WI38 (cell line): ENCODE results near the gene BICRA.
"Not testable (repeated sequence)": the region's sequence is repeated elsewhere in the genome, so short reads cannot be mapped to it uniquely, and the experiment has no call there.

Experiments used
- H3K4me3 ChIP-seq: 2 replicates; pipeline ENCODE4 v1.5.1; 2011; ENCODE audit warnings: low read depth, mild to moderate bottlenecking, control low read depth, low read length
- TF ChIP-seq, protein P1 (sequence below): IDR thresholded peaks from 2 replicates; pipeline ENCODE4 v1.5.1; 2012; ENCODE audit warnings: low read depth, mild to moderate bottlenecking, control low read depth, low read length

Gene BICRA

DNA sequence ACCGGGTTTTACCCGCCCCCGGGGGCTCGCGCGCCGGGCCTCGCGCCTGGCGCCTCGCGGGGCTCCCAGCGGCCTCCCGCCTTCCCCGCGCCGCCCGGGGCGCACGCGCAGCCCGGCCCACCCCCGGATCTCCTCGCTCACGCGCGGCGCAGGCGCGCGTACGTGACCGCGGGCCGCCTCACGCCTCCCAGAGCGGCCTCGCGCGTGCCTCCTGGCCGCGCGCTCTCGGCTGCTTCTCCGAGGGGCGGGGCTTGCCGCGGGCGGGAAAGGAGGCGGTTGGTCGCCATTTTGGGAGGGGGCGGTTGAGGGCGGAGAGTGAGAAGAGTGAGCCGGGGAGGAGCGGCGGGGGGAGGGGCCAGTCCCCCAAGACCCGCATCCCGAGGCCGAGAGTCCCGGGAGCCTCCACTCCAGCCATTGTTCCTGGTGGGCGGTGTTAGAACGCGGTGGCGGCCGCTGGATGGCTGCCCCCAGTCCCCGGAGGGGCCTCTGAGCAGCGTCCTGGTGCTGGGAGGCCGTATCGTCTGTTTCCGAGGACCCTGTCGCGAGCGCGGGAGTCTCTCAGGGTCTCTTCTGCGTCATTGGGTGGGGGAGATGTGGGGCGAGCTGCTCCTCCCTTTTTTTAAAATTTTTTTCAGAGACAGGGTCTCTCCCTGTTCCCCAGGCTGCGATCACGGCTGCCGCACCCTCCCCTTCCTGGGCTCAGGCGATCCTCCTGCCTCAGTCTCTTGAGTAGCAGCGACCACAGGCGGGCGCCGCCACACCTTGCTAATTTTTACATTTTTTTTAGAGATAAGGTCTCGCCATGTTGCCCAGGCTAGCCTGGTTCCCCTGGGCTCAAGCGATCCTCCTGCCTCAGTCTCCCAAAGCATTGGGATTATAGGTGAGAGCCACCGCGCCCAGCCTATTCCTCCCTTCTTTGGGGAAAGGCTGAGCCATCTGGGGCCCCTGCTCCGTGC, 35.6 kb upstream of the BICRA start, which contains the start of gene ZNF541:
TSS of gene ZNF541 (minus strand) at position 78 of the 956 bp plus-strand sequence. CDS start 17,292 bp downstream, outside the sequence.
- H3K4me3 ChIP-seq = no peak within 1 kb of the TSS
- TF ChIP-seq, protein P1, sequence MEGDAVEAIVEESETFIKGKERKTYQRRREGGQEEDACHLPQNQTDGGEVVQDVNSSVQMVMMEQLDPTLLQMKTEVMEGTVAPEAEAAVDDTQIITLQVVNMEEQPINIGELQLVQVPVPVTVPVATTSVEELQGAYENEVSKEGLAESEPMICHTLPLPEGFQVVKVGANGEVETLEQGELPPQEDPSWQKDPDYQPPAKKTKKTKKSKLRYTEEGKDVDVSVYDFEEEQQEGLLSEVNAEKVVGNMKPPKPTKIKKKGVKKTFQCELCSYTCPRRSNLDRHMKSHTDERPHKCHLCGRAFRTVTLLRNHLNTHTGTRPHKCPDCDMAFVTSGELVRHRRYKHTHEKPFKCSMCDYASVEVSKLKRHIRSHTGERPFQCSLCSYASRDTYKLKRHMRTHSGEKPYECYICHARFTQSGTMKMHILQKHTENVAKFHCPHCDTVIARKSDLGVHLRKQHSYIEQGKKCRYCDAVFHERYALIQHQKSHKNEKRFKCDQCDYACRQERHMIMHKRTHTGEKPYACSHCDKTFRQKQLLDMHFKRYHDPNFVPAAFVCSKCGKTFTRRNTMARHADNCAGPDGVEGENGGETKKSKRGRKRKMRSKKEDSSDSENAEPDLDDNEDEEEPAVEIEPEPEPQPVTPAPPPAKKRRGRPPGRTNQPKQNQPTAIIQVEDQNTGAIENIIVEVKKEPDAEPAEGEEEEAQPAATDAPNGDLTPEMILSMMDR = no peak

DNA sequence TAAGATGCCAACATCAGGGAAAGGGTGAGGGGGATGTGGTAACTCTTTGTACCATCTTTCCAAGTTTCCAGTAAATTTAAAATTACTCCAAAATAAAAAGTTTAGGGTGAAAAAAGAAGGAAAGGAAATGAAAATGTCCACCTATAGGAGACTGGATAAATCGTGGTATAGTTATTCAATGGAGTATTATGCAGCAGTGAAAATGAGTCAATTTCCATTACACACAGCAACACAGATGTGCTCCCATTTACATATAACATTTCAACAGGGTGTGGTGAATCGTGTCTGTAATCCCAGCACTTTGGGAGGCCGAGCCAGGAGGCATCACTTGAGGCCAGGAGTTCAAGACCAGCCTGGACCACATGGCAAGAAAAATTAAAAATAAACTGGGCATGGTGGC, 28.5 kb upstream of the BICRA start:
- no peak overlapping the region for H3K4me3 ChIP-seq
- TF ChIP-seq, protein P1 = no peak

DNA sequence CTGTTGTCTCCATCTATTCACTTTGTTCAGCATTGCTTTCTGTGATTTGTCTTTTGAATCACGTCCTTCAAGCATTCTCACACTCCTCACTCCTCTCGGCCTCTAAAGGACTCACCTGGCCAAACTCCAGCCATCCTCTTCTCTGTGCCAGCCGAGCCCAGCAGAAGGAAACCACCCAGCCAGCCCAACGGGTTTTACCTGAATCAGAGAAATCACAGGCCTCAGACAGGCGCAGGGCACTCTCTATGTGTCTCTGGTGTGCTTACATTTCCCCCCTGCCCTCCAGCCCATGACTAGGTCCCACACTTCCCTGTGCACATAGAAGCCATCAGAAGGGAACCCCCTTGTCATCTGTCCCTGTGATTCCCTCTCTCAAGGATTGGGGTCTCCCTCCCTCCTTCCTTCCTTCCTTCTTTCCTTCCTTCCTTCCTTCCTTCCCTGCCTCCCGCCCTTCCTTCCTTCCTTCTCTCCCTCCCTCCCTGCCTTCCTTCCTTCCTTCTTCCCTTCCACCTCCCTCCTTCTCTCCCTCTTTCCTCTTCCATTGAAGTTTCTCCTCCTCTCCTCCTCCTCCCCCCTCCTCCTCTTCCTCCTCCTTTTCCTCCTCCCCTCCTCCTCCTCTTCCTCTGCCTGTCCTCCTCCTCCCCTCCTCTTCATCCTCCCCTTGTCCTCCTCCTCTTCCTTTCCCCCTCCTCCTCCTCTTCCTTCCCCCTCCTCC, 27.2 kb upstream of the BICRA start:
- TF ChIP-seq, protein P1 = no peak
- H3K4me3 ChIP-seq = peak overlapping the region; percentile 27

DNA sequence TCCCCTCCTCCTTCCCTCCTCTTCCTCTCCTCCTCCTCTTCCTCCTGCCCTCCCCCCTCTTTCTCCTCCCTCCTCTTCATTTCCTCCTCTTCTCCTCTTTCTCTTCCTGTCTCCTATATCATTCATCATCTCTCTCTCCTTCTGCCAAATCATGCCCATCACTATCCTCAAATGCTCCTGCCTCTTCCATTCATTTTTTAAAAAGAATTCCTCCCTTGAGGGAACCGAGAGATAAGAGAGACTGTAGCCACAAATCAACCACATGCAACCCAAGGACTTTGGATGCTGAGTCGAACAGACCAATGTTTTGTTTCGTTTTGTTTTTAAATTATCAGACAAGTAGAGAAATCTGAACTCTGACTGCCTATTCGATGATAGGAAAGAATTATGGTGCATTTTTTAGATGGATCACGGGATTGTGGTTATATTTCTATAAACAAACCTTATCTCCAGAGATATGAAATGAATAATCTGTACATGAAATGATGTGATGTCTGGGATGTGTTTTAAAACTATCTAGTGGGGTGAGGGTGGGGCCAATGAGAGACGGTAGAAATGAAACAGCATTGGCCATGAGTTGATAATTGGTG, 26.5 kb upstream of the BICRA start:
- H3K4me3 ChIP-seq = peak overlapping the region; percentile 27
- TF ChIP-seq, protein P1 = no peak

DNA sequence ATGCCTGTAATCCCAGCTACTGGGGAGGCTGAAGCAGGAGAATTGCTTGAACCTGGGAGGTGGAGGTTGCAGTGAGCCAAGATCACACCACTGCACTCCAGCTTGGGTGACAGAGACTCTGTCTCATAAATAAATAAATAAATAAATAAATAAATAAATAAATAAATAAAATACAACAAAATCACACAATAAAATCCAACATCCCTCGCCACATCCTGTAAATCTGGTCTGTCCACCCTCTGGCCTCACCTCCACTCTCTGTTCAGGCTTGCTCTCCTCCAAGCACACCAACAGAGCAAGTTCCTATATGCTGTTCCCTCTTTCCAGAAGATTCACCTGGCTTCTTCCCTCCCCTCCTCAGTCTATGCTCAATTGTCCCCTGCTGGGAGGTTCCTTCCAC, 25.8 kb upstream of the BICRA start:
- H3K4me3 ChIP-seq = not testable (repeated sequence)

DNA sequence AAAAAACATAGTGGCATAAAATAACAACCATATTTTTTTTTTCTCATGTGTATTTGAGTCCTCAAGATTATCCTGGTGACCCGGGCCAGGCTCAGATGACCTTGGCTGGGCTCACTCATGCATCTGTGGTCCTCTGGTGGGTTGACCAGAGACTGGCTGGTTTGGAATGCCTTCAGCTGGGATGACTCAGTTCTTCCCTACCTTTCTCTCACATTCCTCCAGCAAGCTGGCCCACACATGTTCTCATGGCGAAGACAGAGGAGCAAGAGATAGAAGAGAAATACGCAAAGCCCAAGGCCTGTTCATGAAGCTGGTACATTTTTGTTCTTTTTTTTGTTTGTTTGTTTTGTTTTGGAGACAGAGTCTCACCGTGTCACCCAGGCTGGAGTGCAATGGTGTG, 21.6 kb upstream of the BICRA start:
- no peak overlapping the region for H3K4me3 ChIP-seq
- TF ChIP-seq, protein P1 = no peak

DNA sequence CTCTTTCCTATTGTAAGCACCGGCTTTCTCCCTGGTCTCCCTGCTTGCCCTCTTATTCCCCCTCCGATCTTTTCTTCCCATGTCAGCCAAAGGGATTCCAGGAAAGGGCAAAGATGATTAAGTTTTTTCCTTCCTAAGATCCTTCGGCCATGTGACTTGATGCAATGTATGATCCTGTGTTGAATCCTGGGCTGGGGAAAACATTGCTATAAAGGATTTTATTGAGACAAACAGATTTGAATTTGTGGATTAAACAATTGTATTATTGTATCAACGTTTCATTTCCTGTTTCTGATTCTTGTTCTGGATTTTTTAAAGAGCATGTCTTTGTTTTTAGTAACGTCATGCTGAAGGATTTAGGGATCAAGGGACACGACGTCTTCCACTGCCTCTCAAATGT, 19.1 kb upstream of the BICRA start:
- TF ChIP-seq, protein P1 = no peak

More for the DNA sequence above, 19.1 kb upstream of the BICRA start:
- no peak overlapping the region for H3K4me3 ChIP-seq
